ENCODE data around the gene AMPH.

Gene AMPH

GRCh38 chr7:38506004-38506403 lies 125.2 kb downstream of the AMPH start:
- no peak for TF ChIP-seq CTCF (IDR thresholded peaks at IDR 0.05; ENCODE audit: borderline replicate concordance, insufficient read depth, low read depth, low read length)
- no peak overlapping the region for H3K4me3 ChIP-seq (ENCODE audit: low read depth, low read length)

GRCh38 chr7:38504684-38505083 lies 126.5 kb downstream of the AMPH start:
- no peak overlapping the region for H3K4me3 ChIP-seq (ENCODE audit: low read depth, low read length)
- TF ChIP-seq CTCF (IDR thresholded peaks at IDR 0.05; ENCODE audit: borderline replicate concordance, insufficient read depth, low read depth, low read length), result no peak

GRCh38 chr7:38502848-38503247 lies 128.3 kb downstream of the AMPH start:
- no peak overlapping the region for H3K4me3 ChIP-seq (ENCODE audit: low read depth, low read length)
- TF ChIP-seq CTCF (IDR thresholded peaks at IDR 0.05; ENCODE audit: borderline replicate concordance, insufficient read depth, low read depth, low read length), result no peak

- H3K4me3 ChIP-seq (ENCODE audit: low read depth, low read length), result no peak overlapping the region
- no peak for TF ChIP-seq CTCF (IDR thresholded peaks at IDR 0.05; ENCODE audit: borderline replicate concordance, insufficient read depth, low read depth, low read length)
Measured at GRCh38 chr7:38502289-38502688, 128.9 kb downstream of the AMPH start.

- TF ChIP-seq CTCF (IDR thresholded peaks at IDR 0.05; ENCODE audit: borderline replicate concordance, insufficient read depth, low read depth, low read length), result no peak
- no peak overlapping the region for H3K4me3 ChIP-seq (ENCODE audit: low read depth, low read length)
Measured at GRCh38 chr7:38492010-38492409, 139.2 kb downstream of the AMPH start.

- no peak for TF ChIP-seq CTCF (IDR thresholded peaks at IDR 0.05; ENCODE audit: borderline replicate concordance, insufficient read depth, low read depth, low read length)
- H3K4me3 ChIP-seq (ENCODE audit: low read depth, low read length), result no peak overlapping the region
Measured at GRCh38 chr7:38482521-38482920, 148.7 kb downstream of the AMPH start.

GRCh38 chr7:38481401-38481800 lies 149.8 kb downstream of the AMPH start:
- H3K4me3 ChIP-seq (ENCODE audit: low read depth, low read length), result no peak overlapping the region
- no peak for TF ChIP-seq CTCF (IDR thresholded peaks at IDR 0.05; ENCODE audit: borderline replicate concordance, insufficient read depth, low read depth, low read length)

Measured in GM12875 (cell line).